Amygdala (tissue), 56 donors: ENCODE measurements around the gene TANC1.

Experiments
- DNase-seq, 56 donors: peaks; one replicate each; lab custom pipeline; 2025; lab: John Stamatoyannopoulos, UW

Gene TANC1

DNA sequence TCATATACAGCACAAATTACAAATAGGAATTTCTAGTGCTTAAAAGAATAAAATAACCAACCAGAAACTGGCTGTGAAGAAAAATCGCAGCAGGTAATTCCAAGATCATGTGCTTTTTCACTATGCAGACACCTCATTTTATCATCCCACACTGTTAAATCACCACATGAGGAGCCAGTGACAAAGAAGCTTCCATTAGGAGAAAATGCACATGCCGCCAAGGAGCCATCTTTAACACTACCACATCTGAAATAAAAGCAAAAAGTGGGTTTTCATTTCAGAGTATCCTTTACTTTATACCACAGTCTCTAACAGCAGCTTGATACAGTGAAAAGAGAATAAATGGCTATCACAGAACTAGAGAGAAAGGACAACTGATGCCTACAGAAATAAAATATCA lies 311.3 kb downstream of the TANC1 start:
- DNase-seq: no peak

DNA sequence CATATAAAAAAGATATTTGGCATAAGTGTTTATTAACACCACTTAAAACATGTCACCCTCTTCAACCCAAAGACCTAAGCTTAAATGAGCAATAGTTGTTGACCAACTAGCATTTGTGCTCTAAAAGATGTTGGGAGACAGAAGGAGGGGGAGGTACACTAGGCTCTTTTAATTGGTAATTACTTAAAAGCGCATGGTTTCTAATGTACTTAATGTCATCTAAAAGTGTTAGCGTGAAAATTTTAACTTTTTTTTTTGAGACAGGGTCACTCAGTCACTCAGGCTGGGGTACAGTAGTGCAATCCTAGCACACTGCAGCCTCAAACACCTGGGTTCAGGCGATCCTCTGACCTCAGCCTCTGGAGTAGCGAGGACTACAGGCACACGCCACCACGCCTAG lies 312.6 kb downstream of the TANC1 start:
- no peak for DNase-seq
